ENCODE data around the gene TMEM240.
"Not testable (repeated sequence)": the region's sequence is repeated elsewhere in the genome, so short reads cannot be mapped to it uniquely, and the experiment has no call there.

TMEM240 gene

DNA sequence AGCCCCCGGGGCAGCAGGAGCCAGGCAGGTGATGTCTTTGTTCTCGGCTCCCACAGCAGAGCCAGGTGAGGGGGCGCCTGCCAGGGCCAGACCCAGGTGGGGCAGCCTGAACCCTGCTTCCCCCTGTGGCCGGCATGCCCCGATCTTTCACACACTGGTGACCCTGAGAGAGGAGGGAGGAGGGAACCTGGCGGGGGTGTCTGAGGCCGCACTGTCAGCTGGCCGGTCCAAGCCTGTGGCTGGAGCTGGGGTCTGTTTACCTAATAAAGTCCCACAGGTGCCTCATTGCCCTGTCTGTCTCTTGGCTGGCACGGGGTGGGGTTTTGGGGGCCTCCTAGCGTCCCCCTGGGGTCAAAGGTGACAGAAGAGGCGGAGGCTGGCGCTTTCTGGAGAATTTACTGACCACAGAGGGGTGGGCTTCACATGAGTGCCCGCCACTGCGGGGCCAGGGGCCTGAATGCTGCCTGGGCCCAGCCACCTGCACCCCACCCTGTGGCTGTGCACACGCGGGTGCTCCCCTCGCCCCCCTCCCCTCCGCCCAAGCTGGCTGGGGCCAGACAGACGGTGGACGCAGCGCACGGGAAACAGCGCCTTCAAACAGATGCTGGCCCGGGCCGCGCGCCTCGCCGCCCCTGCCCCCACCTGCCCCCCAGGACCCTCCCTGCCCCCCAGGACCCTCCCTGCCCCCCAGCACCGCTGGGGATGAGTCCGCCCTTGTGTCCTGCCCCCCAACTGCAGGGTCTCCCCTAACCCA is 5.8 kb downstream of the TMEM240 start:
- DNase-seq (ENCODE audit: low read depth) = no peak
- TF ChIP-seq, protein P1, sequence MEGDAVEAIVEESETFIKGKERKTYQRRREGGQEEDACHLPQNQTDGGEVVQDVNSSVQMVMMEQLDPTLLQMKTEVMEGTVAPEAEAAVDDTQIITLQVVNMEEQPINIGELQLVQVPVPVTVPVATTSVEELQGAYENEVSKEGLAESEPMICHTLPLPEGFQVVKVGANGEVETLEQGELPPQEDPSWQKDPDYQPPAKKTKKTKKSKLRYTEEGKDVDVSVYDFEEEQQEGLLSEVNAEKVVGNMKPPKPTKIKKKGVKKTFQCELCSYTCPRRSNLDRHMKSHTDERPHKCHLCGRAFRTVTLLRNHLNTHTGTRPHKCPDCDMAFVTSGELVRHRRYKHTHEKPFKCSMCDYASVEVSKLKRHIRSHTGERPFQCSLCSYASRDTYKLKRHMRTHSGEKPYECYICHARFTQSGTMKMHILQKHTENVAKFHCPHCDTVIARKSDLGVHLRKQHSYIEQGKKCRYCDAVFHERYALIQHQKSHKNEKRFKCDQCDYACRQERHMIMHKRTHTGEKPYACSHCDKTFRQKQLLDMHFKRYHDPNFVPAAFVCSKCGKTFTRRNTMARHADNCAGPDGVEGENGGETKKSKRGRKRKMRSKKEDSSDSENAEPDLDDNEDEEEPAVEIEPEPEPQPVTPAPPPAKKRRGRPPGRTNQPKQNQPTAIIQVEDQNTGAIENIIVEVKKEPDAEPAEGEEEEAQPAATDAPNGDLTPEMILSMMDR (conservative IDR thresholded peaks at IDR 0.05; ENCODE audit: low read depth, low read length) = no peak
- no peak overlapping the region for H3K4me3 ChIP-seq (ENCODE audit: low read length)

DNA sequence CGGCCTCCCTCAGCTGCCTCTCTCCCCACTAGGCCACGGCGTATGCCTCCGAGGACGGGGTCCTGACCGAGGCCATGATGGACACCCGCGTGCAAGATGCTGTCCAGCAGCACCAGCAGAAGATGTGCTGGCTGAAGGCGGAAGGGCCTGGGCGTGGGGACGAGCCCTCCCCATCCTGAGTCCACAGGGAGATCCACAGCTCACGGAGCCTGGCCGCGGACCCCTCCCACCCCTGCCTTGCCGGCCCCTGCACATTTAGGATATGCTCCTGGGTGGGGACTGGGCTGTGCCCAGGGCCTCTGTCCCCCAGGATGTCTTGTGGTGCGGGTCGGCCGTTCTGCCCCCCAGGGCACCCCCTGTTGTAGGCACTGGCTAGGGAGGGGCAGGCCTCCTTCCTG is 6.5 kb downstream of the TMEM240 start:
- not testable (repeated sequence) for H3K4me3 ChIP-seq (ENCODE audit: low read length); DNase-seq (ENCODE audit: low read depth)

DNA sequence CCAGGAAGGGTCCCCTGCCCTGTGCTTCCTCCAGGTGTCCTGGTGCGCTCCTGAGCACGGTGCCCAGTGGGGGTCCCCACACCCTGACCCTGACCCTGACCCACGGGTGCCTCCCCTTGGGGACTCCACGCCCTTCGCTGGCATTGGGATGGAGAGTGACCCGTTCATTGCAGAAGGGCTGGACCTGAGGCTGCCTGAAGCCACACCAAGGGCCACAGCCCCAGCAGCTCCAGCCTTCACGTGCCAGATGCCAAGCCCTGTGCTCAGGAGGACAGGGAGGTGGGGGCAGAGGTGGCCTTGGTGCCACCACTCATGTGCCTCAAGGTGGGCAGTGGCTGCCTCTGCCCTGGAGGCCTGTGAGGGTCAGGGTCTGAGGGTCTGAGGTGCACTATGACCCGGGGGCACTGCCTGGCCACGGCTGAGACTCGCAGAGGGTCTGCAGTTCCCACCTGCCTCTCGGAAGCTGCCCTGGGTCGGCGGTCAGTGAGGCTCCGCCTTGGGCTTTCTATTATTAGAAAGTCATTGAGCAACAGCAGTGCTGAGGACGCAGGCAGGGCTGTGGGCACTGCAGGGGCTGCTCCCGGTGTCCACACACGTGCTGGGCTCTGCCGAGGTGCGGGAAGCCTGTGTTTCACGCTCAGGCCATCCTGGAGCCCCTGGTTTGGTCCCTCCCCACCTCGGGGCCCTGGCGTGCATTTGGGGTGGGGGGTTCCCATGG is 7.1 kb downstream of the TMEM240 start:
- H3K4me3 ChIP-seq (ENCODE audit: low read length); DNase-seq (ENCODE audit: low read depth): not testable (repeated sequence)

DNA sequence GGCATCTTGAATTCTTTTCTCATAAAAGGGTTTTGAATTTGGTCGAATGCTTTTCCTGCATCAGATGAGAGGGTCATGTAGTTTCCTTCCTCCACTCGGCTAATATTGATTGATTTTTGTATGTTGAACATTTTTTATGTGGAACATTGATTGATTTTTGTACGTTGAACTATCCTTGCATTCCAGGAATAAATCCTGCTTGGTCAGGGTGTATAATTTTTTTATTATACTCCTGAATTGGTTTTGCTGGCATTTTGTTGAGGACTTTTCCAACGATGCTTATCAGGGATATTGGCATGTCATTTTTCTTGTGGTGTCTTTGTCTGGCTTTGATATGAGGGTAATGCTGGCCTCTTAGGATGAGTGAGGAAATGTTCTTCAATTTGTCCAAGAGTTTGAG is 8.5 kb downstream of the TMEM240 start:
- TF ChIP-seq, protein P1 (conservative IDR thresholded peaks at IDR 0.05; ENCODE audit: low read depth, low read length) = no peak
- DNase-seq (ENCODE audit: low read depth) = no peak
- no peak overlapping the region for H3K4me3 ChIP-seq (ENCODE audit: low read length)

DNA sequence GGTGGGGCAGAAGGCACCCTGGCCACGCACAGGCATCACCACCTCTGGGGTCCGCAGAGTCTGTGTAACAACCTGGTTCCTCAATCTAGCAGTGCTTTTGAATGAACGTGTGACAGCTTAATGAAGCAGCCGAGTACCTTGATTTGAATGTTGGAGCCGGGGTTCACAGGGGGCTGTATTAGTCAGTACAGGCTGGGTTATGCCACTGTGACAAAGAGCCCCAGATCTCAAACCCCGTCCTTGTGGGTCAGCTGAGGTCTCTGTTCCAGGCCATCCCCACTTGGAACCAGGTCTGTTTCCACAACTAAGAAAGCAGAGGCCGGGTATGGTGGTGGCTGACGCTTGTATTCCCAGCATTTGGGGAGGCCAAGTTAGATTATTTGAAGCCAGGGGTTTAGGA is 10.5 kb downstream of the TMEM240 start:
- TF ChIP-seq, protein P1 (conservative IDR thresholded peaks at IDR 0.05; ENCODE audit: low read depth, low read length) = no peak
- no peak for DNase-seq (ENCODE audit: low read depth)
- no peak overlapping the region for H3K4me3 ChIP-seq (ENCODE audit: low read length)

DNA sequence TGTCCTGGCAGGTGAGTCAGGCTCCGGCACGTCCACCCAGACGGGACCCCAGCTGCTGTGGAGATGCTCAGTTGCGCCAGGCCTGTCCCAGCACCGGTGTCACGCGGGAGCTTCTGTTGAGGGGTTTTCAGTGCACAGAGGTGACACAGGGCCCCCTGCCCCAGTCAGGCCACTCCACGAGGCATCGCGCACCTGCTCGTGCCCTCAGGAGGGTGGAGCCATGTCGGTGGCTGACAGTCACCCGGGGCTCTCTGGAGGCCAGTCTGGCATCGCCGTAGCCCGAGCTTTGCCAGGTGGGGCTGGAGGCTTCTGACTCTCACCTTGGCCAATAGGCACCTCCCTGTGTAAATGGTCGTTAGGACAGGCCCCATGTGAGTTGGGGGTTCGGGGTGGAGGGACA is 11.1 kb downstream of the TMEM240 start:
- no peak overlapping the region for H3K4me3 ChIP-seq (ENCODE audit: low read length)
- TF ChIP-seq, protein P1 (conservative IDR thresholded peaks at IDR 0.05; ENCODE audit: low read depth, low read length) = no peak
- DNase-seq (ENCODE audit: low read depth) = no peak

DNA sequence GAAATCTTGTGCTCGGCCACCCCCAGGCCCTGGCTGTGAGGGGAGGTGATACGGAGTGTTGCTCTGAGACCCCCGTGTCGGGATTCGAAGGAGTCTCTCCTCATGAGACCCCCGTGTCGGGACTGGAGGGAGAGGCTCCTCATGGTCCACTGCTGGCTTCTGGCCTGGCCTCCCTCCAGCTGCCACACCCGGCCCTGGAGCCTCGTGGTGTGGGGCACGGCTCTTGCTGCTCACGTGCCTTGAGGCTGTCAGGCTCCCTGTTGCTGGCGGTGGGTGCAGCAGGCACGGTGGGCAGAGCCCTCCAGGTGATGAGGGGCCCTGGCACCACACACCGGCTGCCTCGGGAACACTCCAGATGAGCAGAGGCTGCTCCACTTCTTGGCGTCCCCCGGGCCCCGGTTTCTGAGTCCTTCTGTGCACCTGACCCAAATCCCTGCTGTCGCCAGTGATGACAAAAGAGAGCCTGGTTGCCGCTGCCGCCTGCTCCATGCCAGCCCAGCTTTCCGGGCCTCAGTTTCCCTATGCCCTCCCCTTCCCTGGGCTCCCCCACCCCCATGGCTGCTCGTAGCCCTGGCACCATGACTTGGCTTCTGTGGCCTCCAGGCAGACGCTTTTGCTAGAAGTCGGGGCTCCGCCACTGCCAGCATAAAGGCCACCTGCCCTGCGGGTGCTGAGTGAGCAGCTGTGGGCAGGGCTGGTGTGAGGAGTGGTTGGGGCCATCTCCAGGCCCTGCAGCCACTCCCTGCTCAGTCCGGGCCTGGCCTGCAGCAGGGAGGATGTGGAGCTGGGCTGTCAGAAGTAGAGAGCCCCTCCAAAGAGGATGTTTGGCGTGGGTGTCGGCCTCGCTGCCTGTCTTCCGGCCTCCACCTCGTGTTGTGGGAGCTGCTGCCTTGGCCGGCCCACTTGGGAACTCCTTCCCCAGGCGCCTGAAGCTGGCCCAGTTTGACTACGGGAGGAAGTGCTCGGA is 11.8 kb downstream of the TMEM240 start:
- TF ChIP-seq, protein P1 (conservative IDR thresholded peaks at IDR 0.05; ENCODE audit: low read depth, low read length) = no peak
- no peak overlapping the region for H3K4me3 ChIP-seq (ENCODE audit: low read length)
- no peak for DNase-seq (ENCODE audit: low read depth)

Measured in retinal pigment epithelial cell (primary cell).